ENCODE results near the gene ZNF469.
A peak's percentile ranks its signal among the peaks of the same experiment; 100 is the strongest.

The ZNF469 gene, protein sequence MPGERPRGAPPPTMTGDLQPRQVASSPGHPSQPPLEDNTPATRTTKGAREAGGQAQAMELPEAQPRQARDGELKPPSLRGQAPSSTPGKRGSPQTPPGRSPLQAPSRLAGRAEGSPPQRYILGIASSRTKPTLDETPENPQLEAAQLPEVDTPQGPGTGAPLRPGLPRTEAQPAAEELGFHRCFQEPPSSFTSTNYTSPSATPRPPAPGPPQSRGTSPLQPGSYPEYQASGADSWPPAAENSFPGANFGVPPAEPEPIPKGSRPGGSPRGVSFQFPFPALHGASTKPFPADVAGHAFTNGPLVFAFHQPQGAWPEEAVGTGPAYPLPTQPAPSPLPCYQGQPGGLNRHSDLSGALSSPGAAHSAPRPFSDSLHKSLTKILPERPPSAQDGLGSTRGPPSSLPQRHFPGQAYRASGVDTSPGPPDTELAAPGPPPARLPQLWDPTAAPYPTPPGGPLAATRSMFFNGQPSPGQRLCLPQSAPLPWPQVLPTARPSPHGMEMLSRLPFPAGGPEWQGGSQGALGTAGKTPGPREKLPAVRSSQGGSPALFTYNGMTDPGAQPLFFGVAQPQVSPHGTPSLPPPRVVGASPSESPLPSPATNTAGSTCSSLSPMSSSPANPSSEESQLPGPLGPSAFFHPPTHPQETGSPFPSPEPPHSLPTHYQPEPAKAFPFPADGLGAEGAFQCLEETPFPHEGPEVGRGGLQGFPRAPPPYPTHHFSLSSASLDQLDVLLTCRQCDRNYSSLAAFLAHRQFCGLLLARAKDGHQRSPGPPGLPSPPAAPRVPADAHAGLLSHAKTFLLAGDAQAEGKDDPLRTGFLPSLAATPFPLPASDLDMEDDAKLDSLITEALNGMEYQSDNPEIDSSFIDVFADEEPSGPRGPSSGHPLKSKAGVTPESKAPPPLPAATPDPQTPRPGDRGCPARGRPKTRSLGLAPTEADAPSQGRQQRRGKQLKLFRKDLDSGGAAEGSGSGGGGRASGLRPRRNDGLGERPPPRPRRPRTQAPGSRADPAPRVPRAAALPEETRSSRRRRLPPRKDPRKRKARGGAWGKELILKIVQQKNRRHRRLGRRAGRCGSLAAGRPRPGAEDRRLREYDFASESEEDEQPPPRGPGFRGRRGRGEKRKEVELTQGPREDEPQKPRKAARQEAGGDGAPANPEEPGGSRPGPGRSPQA (N-terminal part only)

GRCh38 chr16:88382491-88383400 is at the start of gene ZNF469:
Gene ZNF469 (plus strand): TSS chr16:88382959. CDS start chr16:88427471, 44,512 bp downstream.
- H3K27ac ChIP-seq (ENCODE audit: low read depth in 2 of 2, low read length in 2 of 2) = no peak within 1 kb of the TSS
- H3K36me3 ChIP-seq (ENCODE audit: control insufficient read depth in 2 of 2, insufficient read depth in 2 of 2, low read length in 2 of 2) = no peaks in the 10 kb centered on the region
- H3K4me1 ChIP-seq (ENCODE audit: control insufficient read depth in 2 of 2, insufficient read depth in 2 of 2, low read length in 2 of 2) = peaks cover 3 to 4% of the 10 kb centered on the region in 2 donors
- peak within 1 kb of the TSS in 1 of 2 donors; percentile 10 for H3K4me3 ChIP-seq (ENCODE audit: low read length in 2 of 2)
- H3K9me3 ChIP-seq (ENCODE audit: control insufficient read depth in 2 of 2, low read length in 2 of 2) = no peaks in the 10 kb centered on the region
- H3K27me3 ChIP-seq (ENCODE audit: control insufficient read depth in 2 of 2, insufficient read depth in 2 of 2, low read length in 2 of 2) = peaks cover 26 to 30% of the 10 kb centered on the region in 2 donors
- H3K9ac ChIP-seq (ENCODE audit: low read depth in 1 of 2, low read length in 2 of 2) = no peak within 1 kb of the TSS

DNA sequence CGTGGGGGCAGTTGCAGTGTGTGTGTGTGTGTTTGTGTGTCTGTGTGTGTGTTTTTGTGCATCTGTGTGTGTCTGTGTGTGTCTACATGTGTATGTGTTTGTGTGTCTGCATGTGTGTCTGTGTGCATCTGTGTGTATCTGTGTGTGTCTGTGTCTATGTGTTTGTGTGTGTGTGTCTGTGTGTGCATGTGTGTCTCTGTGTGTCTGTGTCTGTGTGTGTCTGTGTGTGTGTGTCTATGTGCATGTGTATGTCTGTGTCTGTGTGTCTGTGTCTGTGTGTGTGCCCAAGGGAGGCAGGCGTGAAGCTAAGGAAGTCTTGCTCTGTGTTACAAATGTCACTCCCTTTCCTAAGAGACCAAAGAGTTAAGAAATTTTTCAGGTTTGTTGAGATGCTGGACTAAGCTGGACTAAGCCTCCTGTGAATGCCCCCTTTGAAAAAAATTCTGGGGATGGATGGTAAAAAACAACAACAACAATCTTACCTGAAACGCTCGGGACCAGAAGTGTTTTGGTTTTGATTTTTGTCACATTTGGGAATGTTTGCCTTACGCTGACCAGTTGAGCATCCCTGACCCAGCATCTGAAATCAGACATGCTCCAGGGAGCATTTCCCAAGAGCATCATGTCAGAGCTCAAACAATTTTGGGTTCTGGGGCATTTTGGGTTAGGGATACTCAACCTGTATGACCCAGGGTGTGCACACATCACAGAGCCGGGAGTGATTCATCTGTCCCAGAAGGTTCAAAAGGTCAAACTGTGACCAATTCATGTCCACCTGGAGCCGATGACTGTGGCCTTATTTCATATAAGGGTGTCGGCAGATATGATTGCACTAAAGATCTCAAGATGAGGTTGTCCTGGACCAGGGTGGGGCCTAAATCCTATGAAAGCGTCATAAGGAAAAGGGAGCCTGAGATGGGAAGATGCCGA is 48.6 kb upstream of the ZNF469 start:
- Histone ChIP-seq H3K4me1 (ENCODE audit: control insufficient read depth in 2 of 2, insufficient read depth in 2 of 2, low read length in 2 of 2) (no peaks in the 10 kb centered on the region), H3K9me3 (ENCODE audit: control insufficient read depth in 2 of 2, low read length in 2 of 2) (no peaks in the 10 kb centered on the region), H3K9ac (ENCODE audit: low read depth in 1 of 2, low read length in 2 of 2) (no peak overlapping the region), H3K4me3 (ENCODE audit: low read length in 2 of 2) (no peak overlapping the region), H3K36me3 (ENCODE audit: control insufficient read depth in 2 of 2, insufficient read depth in 2 of 2, low read length in 2 of 2) (no peaks in the 10 kb centered on the region), H3K27ac (ENCODE audit: low read depth in 2 of 2, low read length in 2 of 2) (no peak overlapping the region), H3K27me3 (ENCODE audit: control insufficient read depth in 2 of 2, insufficient read depth in 2 of 2, low read length in 2 of 2) (no peaks in the 10 kb centered on the region)

DNA sequence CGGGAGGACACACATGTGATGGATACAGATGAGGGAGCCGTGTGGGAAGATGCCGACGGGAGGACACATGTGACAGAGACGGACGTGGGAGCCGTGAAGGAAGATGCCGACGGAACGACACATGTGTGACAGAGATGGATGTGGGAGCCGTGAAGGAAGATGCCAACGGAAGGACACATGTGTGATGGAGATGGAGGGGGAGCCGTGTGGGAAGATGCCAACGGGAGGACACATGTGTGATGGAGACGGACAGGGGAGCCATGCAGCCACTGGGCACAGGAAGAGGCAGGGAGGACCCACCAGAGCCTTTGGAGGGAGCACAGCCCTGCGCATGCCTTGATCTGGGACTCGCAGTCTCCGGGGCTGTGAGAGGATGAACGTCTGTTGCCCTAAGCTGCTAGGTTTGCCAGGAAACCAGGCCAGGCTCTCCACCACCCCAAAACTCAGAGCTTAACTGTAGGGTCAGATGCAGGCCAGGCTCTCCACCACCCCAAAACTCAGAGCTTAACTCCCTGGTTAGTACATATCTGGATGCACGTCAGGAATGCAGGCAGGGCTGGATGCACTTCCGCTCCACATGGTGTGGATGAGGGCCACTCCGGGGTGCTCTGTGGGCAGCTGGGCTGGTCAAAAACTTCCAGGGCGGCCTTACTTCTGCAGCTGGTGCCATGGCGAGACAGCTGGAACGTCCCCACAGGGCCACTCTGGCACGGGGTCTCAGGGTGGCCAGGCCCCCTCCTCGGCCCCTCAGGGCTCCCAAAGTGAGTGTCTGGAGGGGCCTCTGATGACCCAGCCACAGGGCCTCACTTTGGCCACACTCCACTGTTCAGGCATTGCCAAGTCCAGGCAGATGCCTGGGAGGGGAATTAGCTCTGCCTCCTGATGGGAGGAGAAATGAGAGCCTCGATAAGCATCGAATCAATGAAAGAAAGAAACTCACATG is 47.7 kb upstream of the ZNF469 start:
- H3K4me3 ChIP-seq (ENCODE audit: low read length in 2 of 2) = no peak overlapping the region
- H3K36me3 ChIP-seq (ENCODE audit: control insufficient read depth in 2 of 2, insufficient read depth in 2 of 2, low read length in 2 of 2) = no peaks in the 10 kb centered on the region
- no peak overlapping the region for H3K9ac ChIP-seq (ENCODE audit: low read depth in 1 of 2, low read length in 2 of 2)
- no peaks in the 10 kb centered on the region for H3K4me1 ChIP-seq (ENCODE audit: control insufficient read depth in 2 of 2, insufficient read depth in 2 of 2, low read length in 2 of 2)
- H3K27ac ChIP-seq (ENCODE audit: low read depth in 2 of 2, low read length in 2 of 2) = no peak overlapping the region
- H3K27me3 ChIP-seq (ENCODE audit: control insufficient read depth in 2 of 2, insufficient read depth in 2 of 2, low read length in 2 of 2) = no peaks in the 10 kb centered on the region
- H3K9me3 ChIP-seq (ENCODE audit: control insufficient read depth in 2 of 2, low read length in 2 of 2) = no peaks in the 10 kb centered on the region

DNA sequence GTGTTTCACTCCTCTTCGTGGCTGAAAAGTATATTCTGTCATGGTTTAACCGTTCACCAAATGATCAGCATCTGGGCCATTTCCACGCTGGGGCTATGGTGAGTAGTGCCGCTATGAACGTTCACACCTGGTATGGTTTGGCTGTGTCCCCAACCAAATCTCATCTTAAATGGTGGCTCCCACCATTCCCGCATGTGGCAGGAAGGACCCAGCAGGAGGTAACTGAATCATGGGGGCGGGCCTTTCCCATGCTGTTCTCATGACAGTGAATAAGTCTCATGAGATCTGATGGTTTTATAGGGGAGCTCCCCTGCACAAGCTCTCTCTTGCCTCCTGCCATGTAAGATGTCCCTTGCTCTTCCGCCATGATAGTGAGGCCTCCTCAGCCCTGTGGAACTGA is 45.7 kb upstream of the ZNF469 start:
- H3K4me1 ChIP-seq (ENCODE audit: control insufficient read depth in 2 of 2, insufficient read depth in 2 of 2, low read length in 2 of 2) = no peaks in the 10 kb centered on the region
- no peaks in the 10 kb centered on the region for H3K27me3 ChIP-seq (ENCODE audit: control insufficient read depth in 2 of 2, insufficient read depth in 2 of 2, low read length in 2 of 2)
- no peak overlapping the region for H3K4me3 ChIP-seq (ENCODE audit: low read length in 2 of 2)
- no peak overlapping the region for H3K9ac ChIP-seq (ENCODE audit: low read depth in 1 of 2, low read length in 2 of 2)
- H3K27ac ChIP-seq (ENCODE audit: low read depth in 2 of 2, low read length in 2 of 2) = no peak overlapping the region
- H3K36me3 ChIP-seq (ENCODE audit: control insufficient read depth in 2 of 2, insufficient read depth in 2 of 2, low read length in 2 of 2) = no peaks in the 10 kb centered on the region
- H3K9me3 ChIP-seq (ENCODE audit: control insufficient read depth in 2 of 2, low read length in 2 of 2) = no peaks in the 10 kb centered on the region

- H3K36me3 ChIP-seq (ENCODE audit: control insufficient read depth in 2 of 2, insufficient read depth in 2 of 2, low read length in 2 of 2) = no peaks in the 10 kb centered on the region
- H3K4me3 ChIP-seq (ENCODE audit: low read length in 2 of 2) = no peak overlapping the region
- no peak overlapping the region for H3K9ac ChIP-seq (ENCODE audit: low read depth in 1 of 2, low read length in 2 of 2)
- H3K27ac ChIP-seq (ENCODE audit: low read depth in 2 of 2, low read length in 2 of 2) = no peak overlapping the region
- H3K9me3 ChIP-seq (ENCODE audit: control insufficient read depth in 2 of 2, low read length in 2 of 2) = no peaks in the 10 kb centered on the region
- H3K4me1 ChIP-seq (ENCODE audit: control insufficient read depth in 2 of 2, insufficient read depth in 2 of 2, low read length in 2 of 2) = no peaks in the 10 kb centered on the region
- H3K27me3 ChIP-seq (ENCODE audit: control insufficient read depth in 2 of 2, insufficient read depth in 2 of 2, low read length in 2 of 2) = no peaks in the 10 kb centered on the region
These were observed 45.2 kb upstream of the ZNF469 start for GRCh38 chr16:88337538-88337937.

GRCh38 chr16:88338111-88338510 is 44.6 kb upstream of the ZNF469 start:
- no peak overlapping the region for H3K4me3 ChIP-seq (ENCODE audit: low read length in 2 of 2)
- no peaks in the 10 kb centered on the region for H3K9me3 ChIP-seq (ENCODE audit: control insufficient read depth in 2 of 2, low read length in 2 of 2)
- H3K27ac ChIP-seq (ENCODE audit: low read depth in 2 of 2, low read length in 2 of 2) = no peak overlapping the region
- no peaks in the 10 kb centered on the region for H3K27me3 ChIP-seq (ENCODE audit: control insufficient read depth in 2 of 2, insufficient read depth in 2 of 2, low read length in 2 of 2)
- H3K4me1 ChIP-seq (ENCODE audit: control insufficient read depth in 2 of 2, insufficient read depth in 2 of 2, low read length in 2 of 2) = no peaks in the 10 kb centered on the region
- no peaks in the 10 kb centered on the region for H3K36me3 ChIP-seq (ENCODE audit: control insufficient read depth in 2 of 2, insufficient read depth in 2 of 2, low read length in 2 of 2)
- no peak overlapping the region for H3K9ac ChIP-seq (ENCODE audit: low read depth in 1 of 2, low read length in 2 of 2)

- Histone ChIP-seq H3K27me3 (ENCODE audit: control insufficient read depth in 2 of 2, insufficient read depth in 2 of 2, low read length in 2 of 2) (no peaks in the 10 kb centered on the region), H3K9ac (ENCODE audit: low read depth in 1 of 2, low read length in 2 of 2) (no peak overlapping the region), H3K9me3 (ENCODE audit: control insufficient read depth in 2 of 2, low read length in 2 of 2) (no peaks in the 10 kb centered on the region), H3K27ac (ENCODE audit: low read depth in 2 of 2, low read length in 2 of 2) (no peak overlapping the region), H3K36me3 (ENCODE audit: control insufficient read depth in 2 of 2, insufficient read depth in 2 of 2, low read length in 2 of 2) (no peaks in the 10 kb centered on the region), H3K4me3 (ENCODE audit: low read length in 2 of 2) (no peak overlapping the region), H3K4me1 (ENCODE audit: control insufficient read depth in 2 of 2, insufficient read depth in 2 of 2, low read length in 2 of 2) (no peaks in the 10 kb centered on the region)
These were observed 43.9 kb upstream of the ZNF469 start for GRCh38 chr16:88338896-88339295.
